H1 (cell line): ENCODE results near the gene GPR161. TPM values are rescaled to one million over a fixed set of nuclear protein-coding genes. Genes with fewer than 3 reads are reported as not detected.

Experiments
- CTCF ChIA-PET: fragments of 300-600 bp; sonication (Branson Sonifier 250); formaldehyde crosslinking; loops from one replicate; lab custom pipeline; 2021; ENCODE audit not compliant: partially characterized antibody; lab: Charles Lee
- POLR2A ChIA-PET: fragments of 300-600 bp; sonication (Branson Sonifier 250); formaldehyde crosslinking; loops from one replicate; lab custom pipeline; 2021; ENCODE audit warnings: inconsistent platforms; ENCODE audit not compliant: partially characterized antibody; lab: Charles Lee
- DNase-seq, 2 experiments: peaks; one replicate each; pipeline versions ENCODE4 v3.0.0 to v3.0.0-alpha.2; 2010 to 2022; ENCODE audit warnings: low spot score in 2 of 2, low read depth in 1 of 2, mixed read lengths in 1 of 2
- FAIRE-seq: peaks from 2 replicates; lab custom pipeline; 2011; peaks lifted over from hg19 to GRCh38; lab: Jason Lieb, UNC
- H2AFZ ChIP-seq: 2 replicates; pipeline ENCODE4 v1.8.1; 2012; ENCODE audit warnings: low read length, inconsistent platforms
- H2AK5ac ChIP-seq: 2 replicates; pipeline ENCODE4 v1.6.1; 2013; ENCODE audit warnings: low read depth, low read length
- H2BK120ac ChIP-seq: replicated peaks from 2 replicates; pipeline ENCODE3; 2013; ENCODE audit warnings: low read depth, low read length, inconsistent platforms
- H2BK12ac ChIP-seq: 2 replicates; pipeline ENCODE4 v1.6.1; 2013; ENCODE audit warnings: low read depth, low read length
- H2BK15ac ChIP-seq: 2 replicates; pipeline ENCODE4 v1.6.1; 2013; ENCODE audit warnings: low read length
- H2BK20ac ChIP-seq: 2 replicates; pipeline ENCODE4 v1.6.1; 2013; ENCODE audit warnings: low read length
- H2BK5ac ChIP-seq: 2 replicates; pipeline ENCODE4 v1.6.1; 2013; ENCODE audit warnings: low read depth, low read length
- H3K14ac ChIP-seq: 2 replicates; pipeline ENCODE4 v1.6.1; 2013; ENCODE audit warnings: inconsistent platforms; ENCODE audit not compliant: insufficient read length
- H3K18ac ChIP-seq: 2 replicates; pipeline ENCODE4 v1.6.1; 2013; ENCODE audit warnings: low read length; ENCODE audit errors: extremely low read depth
- H3K23ac ChIP-seq: 2 replicates; pipeline ENCODE4 v1.6.1; 2013; ENCODE audit warnings: inconsistent platforms; ENCODE audit not compliant: insufficient read length
- H3K23me2 ChIP-seq: 2 replicates; pipeline ENCODE4 v1.6.1; 2013; ENCODE audit warnings: low read depth, low read length
- H3K27ac ChIP-seq: 2 replicates; pipeline ENCODE4 v1.6.1; 2011; ENCODE audit warnings: low read depth, low read length, inconsistent platforms
- H3K27me3 ChIP-seq, 4 experiments: replicated peaks in 1 of 4; 1 replicate in 1 of 4; 2 replicates in 3 of 4; pipeline versions ENCODE4 v1.6.1 to v1.8.1; 2011 to 2013; ENCODE audit warnings: low read length in 3 of 4, mild to moderate bottlenecking in 3 of 4, inconsistent platforms in 2 of 4, mixed read lengths in 2 of 4, moderate library complexity in 1 of 4; ENCODE audit not compliant: control insufficient read depth in 3 of 4, insufficient read depth in 3 of 4; ENCODE audit errors: extremely low read depth in 1 of 4
- H3K36me3 ChIP-seq, 4 experiments: 2 replicates each; pipeline versions ENCODE4 v1.6.1 to v1.8.1; 2011 to 2013; ENCODE audit warnings: mild to moderate bottlenecking in 4 of 4, low read length in 3 of 4, moderate library complexity in 2 of 4, control low read depth in 1 of 4, inconsistent platforms in 1 of 4; ENCODE audit not compliant: insufficient read depth in 4 of 4, control insufficient read depth in 2 of 4
- H3K4ac ChIP-seq: replicated peaks from 2 replicates; pipeline ENCODE3; 2013; ENCODE audit warnings: low read length, low read depth, mixed read lengths, inconsistent platforms; ENCODE audit not compliant: insufficient read length
- H3K4me1 ChIP-seq, 4 experiments: replicated peaks in 1 of 4; 1 replicate in 1 of 4; 2 replicates in 3 of 4; pipeline versions ENCODE4 v1.6.1 to v1.8.1; 2011 to 2013; ENCODE audit warnings: low read length in 3 of 4, inconsistent platforms in 2 of 4, mixed read lengths in 1 of 4; ENCODE audit not compliant: insufficient read depth in 4 of 4, control insufficient read depth in 3 of 4
- H3K4me2 ChIP-seq, 2 experiments: 2 replicates each; pipeline versions ENCODE4 v1.6.1 to v1.8.1; 2011 to 2013; ENCODE audit warnings: low read depth in 2 of 2, low read length in 2 of 2, control low read depth in 1 of 2, inconsistent platforms in 1 of 2, mild to moderate bottlenecking in 1 of 2; ENCODE audit not compliant: insufficient read depth in 1 of 2
- H3K4me3 ChIP-seq, 4 experiments: fragments of 200-600, 300-600 bp in 1 of 4; sonication (generic), shearing (Covaris generic), sonication (Bioruptor Twin) in 1 of 4; 2 replicates each; pipeline versions ENCODE4 v1.5.1 to v1.8.1; 2011 to 2016; ENCODE audit warnings: low read length in 4 of 4, low read depth in 3 of 4, control low read depth in 2 of 4, inconsistent platforms in 2 of 4, mild to moderate bottlenecking in 2 of 4, mixed read lengths in 1 of 4, moderate library complexity in 1 of 4; ENCODE audit not compliant: insufficient read depth in 2 of 4; ENCODE audit errors: extremely low read depth in 1 of 4
- H3K56ac ChIP-seq: replicated peaks from 2 replicates; pipeline ENCODE3; 2013; ENCODE audit warnings: low read depth, mild to moderate bottlenecking, mixed read lengths, low read length, inconsistent platforms; ENCODE audit not compliant: insufficient read length
- H3K79me1 ChIP-seq: 2 replicates; pipeline ENCODE4 v1.6.1; 2013; ENCODE audit warnings: low read depth, low read length, control low read depth
- H3K79me2 ChIP-seq, 2 experiments: 2 replicates each; pipeline versions ENCODE4 v1.6.1 to v1.8.1; 2012 to 2013; ENCODE audit warnings: low read length in 2 of 2, mild to moderate bottlenecking in 2 of 2, inconsistent platforms in 1 of 2; ENCODE audit not compliant: insufficient read depth in 2 of 2, control insufficient read depth in 1 of 2
- H3K9ac ChIP-seq, 4 experiments: replicated peaks in 1 of 4; 1 replicate in 1 of 4; 2 replicates in 3 of 4; pipeline versions ENCODE4 v1.6.1 to v1.8.1; 2011 to 2013; ENCODE audit warnings: low read depth in 3 of 4, low read length in 3 of 4, control low read depth in 2 of 4, mild to moderate bottlenecking in 2 of 4, moderate library complexity in 2 of 4, inconsistent platforms in 1 of 4; ENCODE audit errors: extremely low read depth in 1 of 4
- H3K9me3 ChIP-seq, 2 experiments: 2 replicates each; pipeline versions ENCODE4 v1.6.1 to v1.8.1; 2012 to 2013; ENCODE audit warnings: mild to moderate bottlenecking in 2 of 2, moderate library complexity in 2 of 2, control low read depth in 1 of 2, inconsistent platforms in 1 of 2, low read depth in 1 of 2, low read length in 1 of 2, mixed read lengths in 1 of 2; ENCODE audit not compliant: insufficient read depth in 2 of 2
- H4K20me1 ChIP-seq, 2 experiments: replicated peaks in 1 of 2; 2 replicates each; pipeline versions ENCODE3 to v1.8.1; 2011 to 2013; ENCODE audit warnings: inconsistent platforms in 2 of 2, low read length in 2 of 2, mild to moderate bottlenecking in 1 of 2; ENCODE audit not compliant: insufficient read depth in 2 of 2, control insufficient read depth in 1 of 2
- H4K5ac ChIP-seq: 2 replicates; pipeline ENCODE4 v1.6.1; 2013; ENCODE audit warnings: low read length, low read depth, mixed read lengths, inconsistent platforms; ENCODE audit not compliant: insufficient read length
- H4K8ac ChIP-seq: 2 replicates; pipeline ENCODE4 v1.8.0; 2013; ENCODE audit warnings: mild to moderate bottlenecking, moderate library complexity, low read length, inconsistent platforms; ENCODE audit not compliant: insufficient read depth; ENCODE audit errors: extremely low read depth
- H4K91ac ChIP-seq: replicated peaks from 2 replicates; pipeline ENCODE3; 2013; ENCODE audit warnings: low read length, mixed read lengths, inconsistent platforms; ENCODE audit not compliant: insufficient read length
- CREB1 ChIP-seq: IDR thresholded peaks from 2 replicates; pipeline ENCODE4 v1.6.1; 2012; ENCODE audit warnings: inconsistent platforms
- EP300 ChIP-seq, 2 experiments: IDR thresholded peaks; 1 replicate in 1 of 2; 2 replicates in 1 of 2; pipeline ENCODE4 v1.6.1; 2011 to 2012; ENCODE audit warnings: low read depth in 2 of 2, low read length in 2 of 2, mild to moderate bottlenecking in 2 of 2, borderline replicate concordance in 1 of 2, inconsistent platforms in 1 of 2, moderate library complexity in 1 of 2
- EZH2 ChIP-seq: fragments of 200-600 bp; sonication (generic); IDR thresholded peaks from 2 replicates; pipeline ENCODE4 v1.7.1; 2012; ENCODE audit warnings: low read depth, mild to moderate bottlenecking, moderate library complexity, low read length, inconsistent platforms; ENCODE audit not compliant: severe bottlenecking
- FOSL1 ChIP-seq: IDR thresholded peaks from 2 replicates; pipeline ENCODE4 v1.6.1; 2011; ENCODE audit warnings: mild to moderate bottlenecking, low read depth, low read length, moderate library complexity; ENCODE audit not compliant: insufficient read depth
- POLR2A ChIP-seq, 2 experiments: IDR thresholded peaks; 1 replicate in 1 of 2; 2 replicates in 1 of 2; pipeline ENCODE4 v1.6.1; 2011; ENCODE audit warnings: low read depth in 2 of 2, low read length in 2 of 2, mild to moderate bottlenecking in 2 of 2; ENCODE audit errors: control extremely low read depth in 1 of 2
- WGBS, 2 experiments: shearing (Covaris generic) in 1 of 2; methylation state at CpG; one replicate each; pipeline versions ENCODE4 v1.1.6 to v1.1.7; 2013 to 2015; ENCODE audit warnings: low lambda C conversion rate in 2 of 2, mixed read lengths in 2 of 2, inconsistent platforms in 1 of 2, low coverage in 1 of 2, missing lambda C conversion rate in 1 of 2; ENCODE audit not compliant: insufficient replicate concordance in 2 of 2, insufficient coverage in 1 of 2, insufficient read length in 1 of 2; ENCODE audit errors: extremely low coverage in 1 of 2, missing lambda C conversion rate in 1 of 2; 5-methylcytosine and 5-hydroxymethylcytosine counted together
- polyA plus RNA-seq, 7 experiments: library from polyadenylated mRNA; depleted of rRNA in 3 of 7; stranded (reverse) in 5 of 7; unstranded in 2 of 7; fragments of >200 nt in 5 of 7; fragments of 200-250 nt in 2 of 7; gene quantifications; 1 replicate in 5 of 7; 2 replicates in 1 of 7; 4 replicates in 1 of 7; pipeline versions ENCODE4 v1.2.1 to v1.2.3, GENCODE V29; 2011 to 2013; ENCODE audit warnings: missing spikeins in 2 of 7, mixed read lengths in 2 of 7
- total RNA-seq: library from RNA; stranded (reverse); fragmentation: NEBNext Ultra II Directional; extraction: Animal tissue kit (Norgen Biotek cat#: 25700); gene quantifications from 2 replicates; pipeline ENCODE4 v1.2.1, GENCODE V29; 2021

Gene GPR161
- total and polyA plus RNA-seq, 2 of the 8 experiments (the other 6 are each of a cell fraction or from before 2014, with no cell fraction given): 13.7 to 16.8 TPM

GRCh38 chr1:168161459-168161858, 24.7 kb upstream of the GPR161 start:
- H3K36me3 ChIP-seq: no peaks in the 10 kb centered on the region
- H2BK20ac ChIP-seq: no peak overlapping the region
- H2BK15ac ChIP-seq: no peak overlapping the region
- no peak overlapping the region for H3K4me2 ChIP-seq
- CTCF ChIA-PET: interaction anchor here (0.9 to 2.3 kb wide), 6 partner anchors 11 to 79 kb away, joined by 3 to 8 read pairs (median 4); no protein-coding TSS in a partner anchor
- 80% methylated on average over 2 of the region's 2 CpGs; no CpG with 5 or more reads in 1 of the 2 experiments for WGBS, 2 experiments
- H2BK120ac ChIP-seq: no peak overlapping the region
- H3K18ac ChIP-seq: no peak overlapping the region
- no peak overlapping the region for H3K4me3 ChIP-seq
- H3K9ac ChIP-seq: no peak overlapping the region
- no peaks in the 10 kb centered on the region for H3K9me3 ChIP-seq
- no peak overlapping the region for H2BK12ac ChIP-seq
- no peaks in the 10 kb centered on the region for H4K20me1 ChIP-seq
- H3K27me3 ChIP-seq: no peaks in the 10 kb centered on the region
- H3K56ac ChIP-seq: no peak overlapping the region
- H3K23ac ChIP-seq: no peak overlapping the region
- no peak overlapping the region for H3K14ac ChIP-seq
- no peak overlapping the region for H2AFZ ChIP-seq
- H3K79me2 ChIP-seq: no peaks in the 10 kb centered on the region
- no peaks in the 10 kb centered on the region for H3K4me1 ChIP-seq
- no peak for DNase-seq
- no peak overlapping the region for H4K91ac ChIP-seq
- POLR2A ChIA-PET: no interaction called here
- FAIRE-seq: no peak
- H3K23me2 ChIP-seq: no peaks in the 10 kb centered on the region
- no peak overlapping the region for H2BK5ac ChIP-seq
- no peak overlapping the region for H3K27ac ChIP-seq
- no peak overlapping the region for H2AK5ac ChIP-seq
- no peak overlapping the region for H4K5ac ChIP-seq
- no peak overlapping the region for H3K4ac ChIP-seq
- TF ChIP-seq CREB1: no peak
- no peak for TF ChIP-seq EZH2
- TF ChIP-seq EP300 (IDR thresholded peaks at IDR 0.05; ENCODE audit: borderline replicate concordance in 1 of 2, low read depth in 2 of 2, low read length in 2 of 2): no peak
- TF ChIP-seq FOSL1: no peak
- TF ChIP-seq POLR2A (IDR thresholded peaks at IDR 0.05; ENCODE audit: control extremely low read depth in 1 of 2, low read depth in 2 of 2, low read length in 2 of 2): no peak
- TF ChIP-seq, all 59 proteins: peak for 0
- Histone ChIP-seq H4K8ac (no peak overlapping the region; the same call in 1 of the 2 replicates), H3K79me1 (no peaks in the 10 kb centered on the region)
